HepG2 (cell line): ENCODE data around the gene SLAMF6.

ENCODE experiments used
- JUN ChIP-seq: sonication (generic); formaldehyde crosslinking; IDR thresholded peaks from 2 replicates; pipeline ENCODE4 v1.4.0; 2020; ENCODE audit warnings: mild to moderate bottlenecking, missing genetic modification reagents
- JUND ChIP-seq: sonication (generic); formaldehyde crosslinking; IDR thresholded peaks from 2 replicates; pipeline ENCODE4 v1.8.0; 2022; ENCODE audit warnings: mild to moderate bottlenecking, missing genetic modification reagents
- PCBP1 ChIP-seq: fragments of 200-400 bp; formaldehyde crosslinking; IDR thresholded peaks from 2 replicates; pipeline ENCODE4 v1.6.1; 2017; ENCODE audit warnings: mild to moderate bottlenecking, low read depth, low read length, borderline replicate concordance
- ZNF30 ChIP-seq: sonication (generic); formaldehyde crosslinking; IDR thresholded peaks from 2 replicates; pipeline ENCODE4 v1.5.0; 2020; ENCODE audit warnings: mild to moderate bottlenecking, missing genetic modification reagents
- TF ChIP-seq, protein P1 (sequence below): sonication (generic); formaldehyde crosslinking; IDR thresholded peaks from 2 replicates; pipeline ENCODE4 v1.5.0; 2020; ENCODE audit warnings: mild to moderate bottlenecking, missing genetic modification reagents, moderate library complexity

DNA sequence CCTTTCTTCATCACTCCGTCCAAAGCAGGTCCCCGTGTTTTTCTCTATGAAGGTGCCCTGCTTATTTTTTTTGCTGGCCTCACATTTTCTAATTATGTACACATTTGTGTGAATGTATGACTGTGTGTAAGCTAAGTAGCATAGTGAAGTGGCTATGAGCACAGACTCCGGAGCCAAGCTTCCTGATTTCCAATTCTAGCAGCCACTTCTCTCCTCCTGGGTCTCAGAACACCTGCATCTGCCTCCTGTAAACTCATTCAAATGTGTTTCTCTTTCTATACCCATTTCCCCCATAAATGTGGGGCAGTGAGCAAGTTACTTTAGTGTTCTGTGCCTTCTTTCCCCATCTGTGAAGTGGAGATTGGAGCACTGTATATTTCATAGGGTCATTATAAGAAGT, 2.1 kb downstream of the SLAMF6 start:
- no peak for TF ChIP-seq ZNF30 (CRISPR knock-in tag)
- no peak for TF ChIP-seq JUND (CRISPR knock-in tag)
- TF ChIP-seq, protein P1, sequence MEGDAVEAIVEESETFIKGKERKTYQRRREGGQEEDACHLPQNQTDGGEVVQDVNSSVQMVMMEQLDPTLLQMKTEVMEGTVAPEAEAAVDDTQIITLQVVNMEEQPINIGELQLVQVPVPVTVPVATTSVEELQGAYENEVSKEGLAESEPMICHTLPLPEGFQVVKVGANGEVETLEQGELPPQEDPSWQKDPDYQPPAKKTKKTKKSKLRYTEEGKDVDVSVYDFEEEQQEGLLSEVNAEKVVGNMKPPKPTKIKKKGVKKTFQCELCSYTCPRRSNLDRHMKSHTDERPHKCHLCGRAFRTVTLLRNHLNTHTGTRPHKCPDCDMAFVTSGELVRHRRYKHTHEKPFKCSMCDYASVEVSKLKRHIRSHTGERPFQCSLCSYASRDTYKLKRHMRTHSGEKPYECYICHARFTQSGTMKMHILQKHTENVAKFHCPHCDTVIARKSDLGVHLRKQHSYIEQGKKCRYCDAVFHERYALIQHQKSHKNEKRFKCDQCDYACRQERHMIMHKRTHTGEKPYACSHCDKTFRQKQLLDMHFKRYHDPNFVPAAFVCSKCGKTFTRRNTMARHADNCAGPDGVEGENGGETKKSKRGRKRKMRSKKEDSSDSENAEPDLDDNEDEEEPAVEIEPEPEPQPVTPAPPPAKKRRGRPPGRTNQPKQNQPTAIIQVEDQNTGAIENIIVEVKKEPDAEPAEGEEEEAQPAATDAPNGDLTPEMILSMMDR, result no peak
- no peak for TF ChIP-seq PCBP1
- TF ChIP-seq JUN (CRISPR knock-in tag), result no peak
